ENCODE measurements around the gene RPS16. TPM values are rescaled to one million over a fixed set of nuclear protein-coding genes. Genes with fewer than 3 reads are reported as not detected.

RPS16 gene
- total and polyA plus RNA-seq, 2 of the 13 experiments (the other 11 are each of a cell fraction or from before 2014, with no cell fraction given) = 488 to 2,583 TPM

GRCh38 chr19:39401549-39402345 lies 34.0 kb downstream of the RPS16 start (continued):
- TF ChIP-seq NFIC (IDR thresholded peaks at IDR 0.05; ENCODE audit: low read length) (no peak; the same call in 1 of the 2 replicates), ZNF788 (CRISPR knock-in tag; IDR thresholded peaks at IDR 0.05; ENCODE audit: borderline replicate concordance) (peak; percentile 79), ZBTB46 (CRISPR knock-in tag; IDR thresholded peaks at IDR 0.05; ENCODE audit: borderline replicate concordance) (no peak), ARID4A (CRISPR knock-in tag; IDR thresholded peaks at IDR 0.05; ENCODE audit: borderline replicate concordance) (peak; percentile 73), ZNF124 (CRISPR knock-in tag; IDR thresholded peaks at IDR 0.05) (peak; percentile 73; the same call in 1 of the 2 replicates), MATR3 (CRISPR knock-in tag; IDR thresholded peaks at IDR 0.05) (no peak), NFE2L1 (CRISPR knock-in tag; IDR thresholded peaks at IDR 0.05; ENCODE audit: borderline replicate concordance) (peak; percentile 48; the same call in 1 of the 2 replicates), SP5 (CRISPR knock-in tag; IDR thresholded peaks at IDR 0.05; ENCODE audit: borderline replicate concordance, low read depth) (0 out of 2 replicates have a peak, but pooled peaks have one; percentile 12), ELF1 (CRISPR knock-in tag; IDR thresholded peaks at IDR 0.05) (peak; percentile 61), TBX2 (CRISPR knock-in tag; IDR thresholded peaks at IDR 0.05; ENCODE audit: borderline replicate concordance) (peak; percentile 81; the same call in 1 of the 2 replicates), ZEB1 (IDR thresholded peaks at IDR 0.05; ENCODE audit: insufficient replicate concordance, low read depth) (no peak), HCFC1 (IDR thresholded peaks at IDR 0.05; ENCODE audit: low read depth, low read length) (no peak), ZNF263 (CRISPR knock-in tag; IDR thresholded peaks at IDR 0.05) (no peak; the same call in 1 of the 2 replicates), KLF13 (CRISPR knock-in tag; IDR thresholded peaks at IDR 0.05) (no peak), NR2F1 (CRISPR knock-in tag; IDR thresholded peaks at IDR 0.05) (0 out of 4 replicates have a peak, but pooled peaks of 1 of the 2 experiments have one; percentile 8), GATA4 (IDR thresholded peaks at IDR 0.05; ENCODE audit: borderline replicate concordance, low read depth) (0 out of 2 replicates have a peak, but pooled peaks have one; percentile 4), PCBP1 (IDR thresholded peaks at IDR 0.05; ENCODE audit: borderline replicate concordance, low read depth, low read length) (no peak), IRF1 (CRISPR knock-in tag; IDR thresholded peaks at IDR 0.05; ENCODE audit: low read depth) (0 out of 2 replicates have a peak, but pooled peaks have one; percentile 26), ZNF224 (CRISPR knock-in tag; IDR thresholded peaks at IDR 0.05) (peak; percentile 94; the same call in 1 of the 2 replicates), POGZ (CRISPR knock-in tag; IDR thresholded peaks at IDR 0.05) (peak; percentile 62; the same call in 1 of the 2 replicates)

Data from HepG2 (cell line).